ENCODE measurements around the gene CALHM1. TPM values are rescaled to one million over a fixed set of nuclear protein-coding genes. Genes with fewer than 3 reads are reported as not detected.
"Not testable (repeated sequence)": the region's sequence is repeated elsewhere in the genome, so short reads cannot be mapped to it uniquely, and the experiment has no call there.

CALHM1 gene
- total RNA-seq, 4 donors from 2014 or later, result not detected

GRCh38 chr10:103417601-103418000 is 41.1 kb downstream of the CALHM1 start:
- Histone ChIP-seq H3K9me3 (no peaks in the 10 kb centered on the region), H3K36me3 (peaks cover 6 to 96% of the 10 kb centered on the region in 2 donors), H3K27ac (no peak overlapping the region), H3K27me3 (no peaks in the 10 kb centered on the region), H3K4me1 (no peaks in the 10 kb centered on the region), H3K4me3 (no peak overlapping the region)
- in situ Hi-C loops (cut with MboI; ENCODE audit: low sequenced_read_pairs in 4 of 4) (loop anchor here in 3 of 4 donors (5.0 to 25.0 kb wide), 5 partner anchors 65 to 270 kb away; no protein-coding TSS in a partner anchor), intact Hi-C loops (cut with DNase I; ENCODE audit: low total_unique reads) (loop anchor here (1.0 to 2.0 kb wide), 2 partner anchors 65 to 175 kb away; no protein-coding TSS in a partner anchor)
- TF ChIP-seq CTCF (IDR thresholded peaks at IDR 0.05 in 4 of 5, conservative IDR thresholded peaks at IDR 0.05 in 1 of 5) (no peak), POLR2A (IDR thresholded peaks at IDR 0.05) (no peak)
- DNase-seq, result no peak
- no peak for ATAC-seq

- not testable (repeated sequence) for H3K4me3 ChIP-seq, DNase-seq, H3K27me3 ChIP-seq, ATAC-seq, H3K9me3 ChIP-seq, H3K27ac ChIP-seq, H3K4me1 ChIP-seq
- peak in 1 of 5 experiments; percentile 2 for TF ChIP-seq CTCF (IDR thresholded peaks at IDR 0.05 in 4 of 5, conservative IDR thresholded peaks at IDR 0.05 in 1 of 5)
- intact Hi-C loops (cut with DNase I; ENCODE audit: low total_unique reads) (loop anchor here (1.0 to 2.0 kb wide), 2 partner anchors 65 to 176 kb away; no protein-coding TSS in a partner anchor), in situ Hi-C loops (cut with MboI; ENCODE audit: low sequenced_read_pairs in 4 of 4) (loop anchor here in 3 of 4 donors (5.0 to 25.0 kb wide), 5 partner anchors 65 to 270 kb away; no protein-coding TSS in a partner anchor)
- peaks cover 6 to 96% of the 10 kb centered on the region in 2 donors for H3K36me3 ChIP-seq
Observed at GRCh38 chr10:103417148-103417469, 41.6 kb downstream of the CALHM1 start.

GRCh38 chr10:103416436-103417147 is 42.1 kb downstream of the CALHM1 start:
- ATAC-seq, result peak; percentile 33 to 60
- no peaks in the 10 kb centered on the region for H3K4me1 ChIP-seq
- peak in 1 of 2 donors; percentile 51 for DNase-seq
- TF ChIP-seq CTCF (IDR thresholded peaks at IDR 0.05 in 4 of 5, conservative IDR thresholded peaks at IDR 0.05 in 1 of 5) (peak; percentile 23 to 71 (median 58)), POLR2A (IDR thresholded peaks at IDR 0.05) (no peak)
- H3K27ac ChIP-seq, result no peak overlapping the region
- no peaks in the 10 kb centered on the region for H3K9me3 ChIP-seq
- no peaks in the 10 kb centered on the region for H3K27me3 ChIP-seq
- in situ Hi-C loops (cut with MboI; ENCODE audit: low sequenced_read_pairs in 4 of 4), result loop anchor here in 3 of 4 donors (5.0 to 25.0 kb wide), 5 partner anchors 66 to 271 kb away; no protein-coding TSS in a partner anchor
- intact Hi-C loops (cut with DNase I; ENCODE audit: low total_unique reads), result loop anchor here (1.0 to 2.0 kb wide), 2 partner anchors 66 to 176 kb away; no protein-coding TSS in a partner anchor
- H3K36me3 ChIP-seq, result peaks cover 6 to 99% of the 10 kb centered on the region in 2 donors
- no peak overlapping the region for H3K4me3 ChIP-seq

GRCh38 chr10:103415581-103415980 is 43.1 kb downstream of the CALHM1 start:
- no peaks in the 10 kb centered on the region for H3K27me3 ChIP-seq
- ATAC-seq (no peak), DNase-seq (no peak)
- H3K4me3 ChIP-seq, result no peak overlapping the region
- no peaks in the 10 kb centered on the region for H3K4me1 ChIP-seq
- no peak overlapping the region for H3K27ac ChIP-seq
- TF ChIP-seq POLR2A (IDR thresholded peaks at IDR 0.05), result no peak
- no peak for TF ChIP-seq CTCF (IDR thresholded peaks at IDR 0.05 in 4 of 5, conservative IDR thresholded peaks at IDR 0.05 in 1 of 5)
- in situ Hi-C loops (cut with MboI; ENCODE audit: low sequenced_read_pairs in 4 of 4), result loop anchor here in 3 of 4 donors (5.0 to 25.0 kb wide), 5 partner anchors 67 to 272 kb away; no protein-coding TSS in a partner anchor
- no peaks in the 10 kb centered on the region for H3K9me3 ChIP-seq
- intact Hi-C loops (cut with DNase I; ENCODE audit: low total_unique reads), result no loop called here
- H3K36me3 ChIP-seq, result peaks cover 5 to 100% of the 10 kb centered on the region in 2 donors

Measured in gastrocnemius medialis (tissue), 4 donors.